Large intestine (tissue), 3 donors: ENCODE measurements around the gene PLXNA2. TPM values are rescaled to one million over a fixed set of nuclear protein-coding genes. Genes with fewer than 3 reads are reported as not detected.

ENCODE experiments used
- DNase-seq, 2 donors: peaks; one replicate each; pipeline versions ENCODE4 v3.0.0 to v3.0.0-alpha.2; 2013
- H3K27ac ChIP-seq: one replicate; pipeline ENCODE4 v1.5.1; 2013; ENCODE audit warnings: low read length
- H3K27me3 ChIP-seq: 2 replicates; pipeline ENCODE4 v1.6.1; 2013; ENCODE audit warnings: low read length; ENCODE audit not compliant: control insufficient read depth, insufficient read depth
- H3K36me3 ChIP-seq: 2 replicates; pipeline ENCODE4 v1.6.1; 2013; ENCODE audit warnings: low read length; ENCODE audit not compliant: control insufficient read depth, insufficient read depth
- H3K4me1 ChIP-seq: one replicate; pipeline ENCODE4 v1.6.1; 2013; ENCODE audit warnings: low read length; ENCODE audit not compliant: control insufficient read depth, insufficient read depth
- H3K4me3 ChIP-seq: one replicate; pipeline ENCODE4 v1.5.1; 2013; ENCODE audit warnings: low read length
- H3K9me3 ChIP-seq: one replicate; pipeline ENCODE4 v1.6.1; 2013; ENCODE audit warnings: mild to moderate bottlenecking, low read depth, low read length, moderate library complexity; ENCODE audit not compliant: control insufficient read depth
- WGBS: methylation state at CpG from one replicate; pipeline ENCODE4 v1.1.5; 2013; ENCODE audit warnings: low lambda C conversion rate; ENCODE audit not compliant: insufficient coverage; 5-methylcytosine and 5-hydroxymethylcytosine counted together
- polyA plus RNA-seq: library from polyadenylated mRNA; unstranded; fragments of 120-200 nt; gene quantifications from one replicate; pipeline ENCODE4 v1.2.1, GENCODE V29; 2013

PLXNA2 gene
- polyA plus RNA-seq, 1 donor = 11.7 TPM

DNA sequence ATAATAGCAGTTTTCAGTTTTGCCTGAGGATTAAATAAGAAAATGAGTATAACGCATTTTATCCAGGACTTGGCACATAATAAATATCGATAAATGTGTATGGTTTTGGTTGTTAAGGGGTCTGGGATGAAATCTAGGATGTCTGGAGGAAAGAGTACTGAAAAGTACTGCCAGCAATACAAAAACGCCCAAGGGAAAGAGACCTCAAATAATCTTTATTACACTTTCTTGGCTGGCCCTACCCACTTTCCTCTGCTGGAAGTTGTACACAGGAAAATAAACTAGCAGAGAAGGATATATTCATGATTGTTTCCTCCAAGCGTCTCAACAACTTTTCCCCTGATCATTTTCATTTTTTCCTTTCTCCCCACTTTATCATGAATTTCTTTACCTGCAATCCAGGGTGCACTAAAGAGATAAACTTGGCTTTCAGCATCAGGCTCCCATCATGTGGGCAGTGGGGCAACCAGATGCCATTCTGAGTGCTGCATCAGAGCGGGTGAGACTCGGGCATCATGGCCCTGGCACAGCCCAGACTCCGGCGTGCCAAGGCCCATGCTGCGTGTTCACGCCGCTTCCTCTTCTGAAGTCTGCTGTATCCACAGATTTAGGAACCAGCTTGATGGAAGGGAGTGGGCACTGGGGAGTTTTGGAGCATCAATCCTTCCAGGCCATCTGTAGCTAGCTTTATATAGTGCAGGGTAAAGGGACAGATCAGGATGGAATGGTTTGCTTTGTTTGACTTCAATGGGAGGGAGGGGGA lies 35.8 kb upstream of the PLXNA2 start:
- H3K27ac ChIP-seq = no peak overlapping the region
- H3K27me3 ChIP-seq = peaks cover 30% of the 10 kb centered on the region
- H3K9me3 ChIP-seq = no peaks in the 10 kb centered on the region
- no peaks in the 10 kb centered on the region for H3K4me1 ChIP-seq
- H3K4me3 ChIP-seq = no peak overlapping the region
- no peaks in the 10 kb centered on the region for H3K36me3 ChIP-seq
- no peak for DNase-seq
- WGBS = 94% methylated on average over 3 of the region's 11 CpGs

DNA sequence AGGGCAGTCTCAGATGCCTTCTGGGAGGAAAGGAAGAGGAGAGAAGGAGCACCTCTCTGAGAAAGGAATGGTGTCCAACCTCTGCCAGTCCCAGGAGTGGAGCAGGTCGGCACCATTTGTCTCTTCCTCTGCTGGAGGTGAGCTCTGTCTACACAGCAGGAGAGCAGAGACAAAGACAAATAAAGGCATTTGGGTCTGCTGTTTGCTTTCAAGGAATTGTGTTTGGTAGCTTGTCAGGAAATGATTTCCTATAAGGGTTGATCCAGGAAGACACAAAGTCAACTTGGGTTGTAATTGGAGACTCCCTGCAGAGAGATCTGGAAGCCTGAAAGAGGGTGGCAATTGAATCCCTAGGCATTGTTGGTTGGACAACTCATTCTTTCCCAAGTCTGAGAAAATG lies 34.5 kb upstream of the PLXNA2 start:
- no CpG with 5 or more reads among the region's 1 CpG for WGBS
- H3K4me3 ChIP-seq = no peak overlapping the region
- no peaks in the 10 kb centered on the region for H3K9me3 ChIP-seq
- no peak overlapping the region for H3K27ac ChIP-seq
- DNase-seq = no peak
- H3K27me3 ChIP-seq = peaks cover 33% of the 10 kb centered on the region
- H3K36me3 ChIP-seq = no peaks in the 10 kb centered on the region
- H3K4me1 ChIP-seq = no peaks in the 10 kb centered on the region

GRCh38 chr1:208276757-208277435 lies 32.7 kb upstream of the PLXNA2 start:
- no peak overlapping the region for H3K27ac ChIP-seq
- no peaks in the 10 kb centered on the region for H3K9me3 ChIP-seq
- no peaks in the 10 kb centered on the region for H3K4me1 ChIP-seq
- DNase-seq = no peak
- H3K36me3 ChIP-seq = no peaks in the 10 kb centered on the region
- no CpG with 5 or more reads among the region's 3 CpGs for WGBS
- peaks cover 38% of the 10 kb centered on the region for H3K27me3 ChIP-seq
- no peak overlapping the region for H3K4me3 ChIP-seq

DNA sequence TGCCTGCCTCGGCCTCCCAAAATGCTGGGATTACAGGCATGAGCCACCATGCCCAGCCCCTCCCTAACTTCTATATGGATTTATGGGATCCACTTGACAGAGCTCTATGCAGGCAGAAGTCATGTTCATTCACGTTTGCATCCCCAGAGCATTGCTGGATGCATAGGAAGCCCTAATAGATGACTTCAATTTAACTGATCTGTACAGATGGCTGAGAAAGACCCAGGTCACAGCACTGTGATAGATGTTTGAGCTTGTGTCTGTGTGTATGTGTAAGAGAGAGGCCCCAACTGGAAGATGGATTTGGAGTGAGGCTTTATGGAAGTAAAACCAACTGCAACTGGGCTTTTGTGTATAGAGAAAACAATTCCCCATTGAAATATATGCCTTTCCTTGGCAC lies 30.9 kb upstream of the PLXNA2 start:
- Histone ChIP-seq H3K4me3 (no peak overlapping the region), H3K27ac (no peak overlapping the region), H3K9me3 (no peaks in the 10 kb centered on the region), H3K27me3 (peaks cover 31% of the 10 kb centered on the region), H3K36me3 (no peaks in the 10 kb centered on the region), H3K4me1 (no peaks in the 10 kb centered on the region)
- no CpG with 5 or more reads among the region's 2 CpGs for WGBS
- no peak for DNase-seq

DNA sequence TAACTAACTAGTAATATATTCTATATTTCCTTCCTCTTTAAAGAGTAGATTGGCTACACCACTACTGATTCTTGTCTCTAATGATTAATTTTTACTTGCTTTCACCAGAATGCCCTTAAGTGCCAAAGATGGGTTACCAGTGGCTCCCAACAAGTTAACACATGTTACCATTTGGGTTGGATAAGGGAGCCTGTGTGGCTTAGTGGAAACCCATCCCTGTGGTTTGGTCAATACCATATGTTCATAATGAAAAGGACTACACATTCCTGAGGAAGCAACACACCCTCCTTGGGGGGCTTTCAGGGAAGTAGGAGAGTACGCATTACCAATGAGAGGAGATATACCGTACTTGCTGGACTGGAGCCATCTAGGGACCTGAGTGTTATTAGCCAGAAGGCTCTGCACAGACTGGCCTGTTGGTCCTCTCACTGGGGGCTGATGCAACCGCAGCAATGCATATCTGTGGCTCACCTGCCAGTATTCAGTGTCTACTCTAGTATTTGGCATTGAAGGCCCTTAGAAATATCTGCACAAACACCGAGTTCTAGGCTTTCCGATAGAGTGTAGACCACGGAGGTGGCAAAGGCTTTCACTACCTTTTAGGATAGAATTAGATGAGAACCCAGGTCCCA lies 29.3 kb upstream of the PLXNA2 start:
- H3K27me3 ChIP-seq = peaks cover 37% of the 10 kb centered on the region
- H3K9me3 ChIP-seq = no peaks in the 10 kb centered on the region
- WGBS = no CpG with 5 or more reads among the region's 6 CpGs
- no peaks in the 10 kb centered on the region for H3K36me3 ChIP-seq
- DNase-seq = no peak
- no peaks in the 10 kb centered on the region for H3K4me1 ChIP-seq
- H3K4me3 ChIP-seq = no peak overlapping the region
- no peak overlapping the region for H3K27ac ChIP-seq

GRCh38 chr1:208272713-208273112 lies 28.5 kb upstream of the PLXNA2 start:
- DNase-seq = no peak
- WGBS = no CpG with 5 or more reads among the region's 1 CpG
- H3K36me3 ChIP-seq = no peaks in the 10 kb centered on the region
- H3K27ac ChIP-seq = no peak overlapping the region
- H3K4me3 ChIP-seq = no peak overlapping the region
- H3K4me1 ChIP-seq = no peaks in the 10 kb centered on the region
- H3K9me3 ChIP-seq = no peaks in the 10 kb centered on the region
- peaks cover 39% of the 10 kb centered on the region for H3K27me3 ChIP-seq

- Histone ChIP-seq H3K4me1 (no peaks in the 10 kb centered on the region), H3K27ac (no peak overlapping the region), H3K4me3 (no peak overlapping the region), H3K36me3 (no peaks in the 10 kb centered on the region), H3K9me3 (no peaks in the 10 kb centered on the region), H3K27me3 (peaks cover 42% of the 10 kb centered on the region)
- WGBS = 60% methylated on average over 1 of the region's 2 CpGs
- no peak for DNase-seq
Measured at GRCh38 chr1:208272311-208272710, 28.1 kb upstream of the PLXNA2 start.

DNA sequence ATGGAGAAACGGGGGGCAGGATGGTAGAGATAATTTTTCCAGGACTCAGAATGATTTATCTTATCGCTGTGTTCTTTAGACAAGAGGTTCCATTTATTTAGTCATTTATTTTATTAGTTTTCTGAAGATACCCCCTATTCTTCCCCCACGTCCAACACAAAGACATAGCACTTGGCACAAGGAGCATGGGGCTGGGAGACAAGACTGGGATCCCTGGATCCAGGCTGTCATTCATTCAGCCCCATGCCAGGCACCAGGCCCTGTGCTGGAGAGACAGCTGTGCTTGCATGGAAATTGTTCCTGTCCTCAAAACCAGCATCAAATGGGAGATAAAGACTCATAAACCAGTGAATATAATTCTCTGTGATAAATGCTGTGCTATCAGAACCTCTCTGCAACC lies 27.1 kb upstream of the PLXNA2 start:
- H3K27me3 ChIP-seq = peaks cover 47% of the 10 kb centered on the region
- no peak overlapping the region for H3K4me3 ChIP-seq
- no peak for DNase-seq
- no peak overlapping the region for H3K27ac ChIP-seq
- WGBS = 30% methylated on average over 2 of the region's 3 CpGs
- no peaks in the 10 kb centered on the region for H3K9me3 ChIP-seq
- no peaks in the 10 kb centered on the region for H3K4me1 ChIP-seq
- no peaks in the 10 kb centered on the region for H3K36me3 ChIP-seq

GRCh38 chr1:208270651-208271141 lies 26.5 kb upstream of the PLXNA2 start:
- Histone ChIP-seq H3K9me3 (no peaks in the 10 kb centered on the region), H3K27ac (no peak overlapping the region), H3K27me3 (peaks cover 47% of the 10 kb centered on the region), H3K4me3 (no peak overlapping the region), H3K4me1 (no peaks in the 10 kb centered on the region), H3K36me3 (no peaks in the 10 kb centered on the region)
- no CpG with 5 or more reads among the region's 2 CpGs for WGBS
- DNase-seq = no peak

DNA sequence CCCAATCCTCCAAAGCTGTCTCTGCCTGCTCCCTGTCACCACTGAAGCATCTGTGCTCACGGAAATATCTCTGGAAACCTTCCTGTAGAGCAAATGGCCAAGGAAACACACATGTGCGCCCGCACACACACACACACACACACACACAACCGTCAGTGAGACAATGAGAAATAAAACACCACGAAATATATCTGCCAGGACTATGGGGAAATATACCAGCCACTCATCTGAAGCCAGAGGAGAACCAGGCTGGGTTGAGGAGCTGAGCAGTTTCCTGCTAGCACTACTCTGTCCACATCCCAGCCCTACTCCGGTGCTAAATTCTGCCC lies 25.1 kb upstream of the PLXNA2 start:
- DNase-seq = no peak
- Histone ChIP-seq H3K27me3 (peaks cover 47% of the 10 kb centered on the region), H3K36me3 (no peaks in the 10 kb centered on the region), H3K4me3 (no peak overlapping the region), H3K4me1 (no peaks in the 10 kb centered on the region), H3K9me3 (no peaks in the 10 kb centered on the region), H3K27ac (no peak overlapping the region)
- no CpG with 5 or more reads among the region's 6 CpGs for WGBS
